ENCODE data around the gene SLC16A1. TPM values are rescaled to one million over a fixed set of nuclear protein-coding genes. Genes with fewer than 3 reads are reported as not detected.
"Not testable (repeated sequence)": the region's sequence is repeated elsewhere in the genome, so short reads cannot be mapped to it uniquely, and the experiment has no call there.

The SLC16A1 gene
- polyA plus RNA-seq, 1 experiment, result 78.7 TPM

DNA sequence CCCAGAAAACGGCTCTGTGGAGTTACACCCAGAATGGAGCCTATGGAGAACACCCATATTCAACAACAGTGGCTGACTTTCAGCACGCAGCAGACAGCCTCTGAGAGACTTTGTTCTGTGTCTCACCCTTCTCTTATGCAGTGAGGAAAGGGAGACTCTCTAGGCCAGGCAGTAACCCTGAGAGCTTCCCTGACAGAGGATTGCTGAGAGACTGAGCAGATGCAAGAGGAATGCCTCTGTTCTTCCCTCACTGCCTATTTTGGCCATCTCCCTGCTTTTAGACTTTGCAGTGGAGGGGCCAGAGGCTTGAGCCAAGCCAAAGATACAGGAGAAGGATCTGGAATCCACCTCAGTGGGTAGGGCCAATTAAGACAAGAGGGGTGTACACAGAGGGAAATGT is 41.8 kb upstream of the SLC16A1 start:
- no peak for DNase-seq (ENCODE audit: low read depth, low spot score)
- H3K4me3 ChIP-seq (ENCODE audit: low read depth, low read length), result no peak overlapping the region
- ChIA-PET POLR2A (interaction anchor here (1.3 kb wide), 1 partner anchor 42 kb away, joined by 6 read pairs; the partner anchor contains the start of gene SLC16A1), CTCF (interaction anchor here (0.5 to 1.2 kb wide), 4 partner anchors 44 to 282 kb away, joined by 3 to 7 read pairs (median 4); a partner anchor contains a TSS)
- H3K27ac ChIP-seq (ENCODE audit: low read depth, low read length), result no peak overlapping the region
- H3K27me3 ChIP-seq (ENCODE audit: control insufficient read depth, insufficient read depth, low read length), result no peaks in the 10 kb centered on the region
- H3K9me3 ChIP-seq (ENCODE audit: control insufficient read depth, insufficient read depth, low read length), result no peaks in the 10 kb centered on the region
- TF ChIP-seq, protein P1, sequence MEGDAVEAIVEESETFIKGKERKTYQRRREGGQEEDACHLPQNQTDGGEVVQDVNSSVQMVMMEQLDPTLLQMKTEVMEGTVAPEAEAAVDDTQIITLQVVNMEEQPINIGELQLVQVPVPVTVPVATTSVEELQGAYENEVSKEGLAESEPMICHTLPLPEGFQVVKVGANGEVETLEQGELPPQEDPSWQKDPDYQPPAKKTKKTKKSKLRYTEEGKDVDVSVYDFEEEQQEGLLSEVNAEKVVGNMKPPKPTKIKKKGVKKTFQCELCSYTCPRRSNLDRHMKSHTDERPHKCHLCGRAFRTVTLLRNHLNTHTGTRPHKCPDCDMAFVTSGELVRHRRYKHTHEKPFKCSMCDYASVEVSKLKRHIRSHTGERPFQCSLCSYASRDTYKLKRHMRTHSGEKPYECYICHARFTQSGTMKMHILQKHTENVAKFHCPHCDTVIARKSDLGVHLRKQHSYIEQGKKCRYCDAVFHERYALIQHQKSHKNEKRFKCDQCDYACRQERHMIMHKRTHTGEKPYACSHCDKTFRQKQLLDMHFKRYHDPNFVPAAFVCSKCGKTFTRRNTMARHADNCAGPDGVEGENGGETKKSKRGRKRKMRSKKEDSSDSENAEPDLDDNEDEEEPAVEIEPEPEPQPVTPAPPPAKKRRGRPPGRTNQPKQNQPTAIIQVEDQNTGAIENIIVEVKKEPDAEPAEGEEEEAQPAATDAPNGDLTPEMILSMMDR (IDR thresholded peaks at IDR 0.05; ENCODE audit: low read depth, low read length), result no peak

DNA sequence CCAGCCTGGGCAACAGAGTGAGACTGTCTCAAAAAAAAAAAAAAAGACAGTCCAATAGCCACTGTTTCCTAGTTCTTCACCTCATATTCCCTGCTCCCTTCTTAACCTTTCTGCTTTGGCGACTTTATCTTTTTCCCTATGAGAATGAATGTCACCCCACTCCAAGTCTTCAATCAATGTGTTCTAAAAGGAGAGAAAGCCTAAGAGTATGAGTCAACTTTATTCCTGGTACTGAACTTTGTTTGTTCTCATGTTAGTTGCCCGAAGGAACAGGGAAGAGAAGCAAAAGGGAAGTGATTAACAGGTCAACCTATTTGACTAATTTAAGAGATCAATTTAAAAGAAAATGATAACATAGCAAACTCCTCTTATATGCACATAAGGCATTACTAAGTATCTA is 39.9 kb upstream of the SLC16A1 start:
- no peak overlapping the region for H3K4me3 ChIP-seq (ENCODE audit: low read depth, low read length)
- H3K27me3 ChIP-seq (ENCODE audit: control insufficient read depth, insufficient read depth, low read length), result no peaks in the 10 kb centered on the region
- TF ChIP-seq, protein P1 (IDR thresholded peaks at IDR 0.05; ENCODE audit: low read depth, low read length), result no peak
- H3K9me3 ChIP-seq (ENCODE audit: control insufficient read depth, insufficient read depth, low read length), result no peaks in the 10 kb centered on the region
- ChIA-PET CTCF (no interaction called here), POLR2A (no interaction called here)
- H3K27ac ChIP-seq (ENCODE audit: low read depth, low read length), result no peak overlapping the region
- DNase-seq (ENCODE audit: low read depth, low spot score), result no peak

DNA sequence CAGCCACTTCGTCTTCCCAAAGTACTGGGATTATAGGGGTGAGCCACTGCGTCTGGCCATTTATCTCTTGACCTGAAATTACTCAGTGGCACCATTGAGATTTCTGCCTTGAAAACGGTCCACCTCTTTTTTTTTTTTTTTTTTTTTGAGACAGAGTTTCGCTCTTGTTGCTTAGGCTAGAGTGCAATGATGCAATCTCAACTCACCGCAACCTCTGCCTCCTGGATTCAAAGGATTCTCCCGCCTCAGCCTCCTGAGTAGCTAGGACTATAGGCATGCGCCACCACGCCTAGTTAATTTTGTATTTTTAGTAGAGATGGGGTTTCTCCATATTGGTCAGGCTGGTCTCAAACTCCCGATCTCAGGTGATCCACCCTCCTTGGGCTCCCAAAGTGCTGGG is 39.0 kb upstream of the SLC16A1 start:
- CTCF ChIA-PET; H3K9me3 ChIP-seq (ENCODE audit: control insufficient read depth, insufficient read depth, low read length); DNase-seq (ENCODE audit: low read depth, low spot score); H3K27me3 ChIP-seq (ENCODE audit: control insufficient read depth, insufficient read depth, low read length); H3K4me3 ChIP-seq (ENCODE audit: low read depth, low read length); H3K27ac ChIP-seq (ENCODE audit: low read depth, low read length): not testable (repeated sequence)
- POLR2A ChIA-PET, result interaction anchor here (1.1 kb wide), 1 partner anchor 26 kb away, joined by 3 read pairs; no protein-coding TSS in a partner anchor

DNA sequence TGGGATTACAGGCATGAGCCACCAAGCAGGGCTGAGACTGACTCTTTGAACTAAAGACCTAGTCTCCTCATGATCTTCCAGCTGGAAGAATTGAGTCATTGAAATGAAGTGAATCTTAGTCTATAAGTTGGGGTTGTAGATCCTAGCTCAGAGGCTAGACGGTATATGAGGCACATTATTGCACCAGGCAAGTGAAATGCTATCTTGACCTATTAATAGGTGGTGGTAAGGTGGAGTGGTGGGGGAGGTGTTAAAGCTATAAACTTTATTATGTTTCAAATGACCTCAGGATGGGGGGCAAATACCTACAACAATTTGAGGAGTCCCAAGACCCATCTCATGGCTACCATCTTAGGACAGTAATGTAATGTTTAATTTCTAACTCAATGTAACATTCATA is 36.8 kb upstream of the SLC16A1 start:
- Histone ChIP-seq H3K27ac (ENCODE audit: low read depth, low read length) (no peak overlapping the region), H3K4me3 (ENCODE audit: low read depth, low read length) (no peak overlapping the region), H3K9me3 (ENCODE audit: control insufficient read depth, insufficient read depth, low read length) (no peaks in the 10 kb centered on the region), H3K27me3 (ENCODE audit: control insufficient read depth, insufficient read depth, low read length) (no peaks in the 10 kb centered on the region)
- ChIA-PET CTCF (interaction anchor here (0.6 kb wide), 1 partner anchor 274 kb away, joined by 3 read pairs; a partner anchor contains a TSS), POLR2A (no interaction called here)
- TF ChIP-seq, protein P1 (IDR thresholded peaks at IDR 0.05; ENCODE audit: low read depth, low read length), result no peak
- no peak for DNase-seq (ENCODE audit: low read depth, low spot score)

DNA sequence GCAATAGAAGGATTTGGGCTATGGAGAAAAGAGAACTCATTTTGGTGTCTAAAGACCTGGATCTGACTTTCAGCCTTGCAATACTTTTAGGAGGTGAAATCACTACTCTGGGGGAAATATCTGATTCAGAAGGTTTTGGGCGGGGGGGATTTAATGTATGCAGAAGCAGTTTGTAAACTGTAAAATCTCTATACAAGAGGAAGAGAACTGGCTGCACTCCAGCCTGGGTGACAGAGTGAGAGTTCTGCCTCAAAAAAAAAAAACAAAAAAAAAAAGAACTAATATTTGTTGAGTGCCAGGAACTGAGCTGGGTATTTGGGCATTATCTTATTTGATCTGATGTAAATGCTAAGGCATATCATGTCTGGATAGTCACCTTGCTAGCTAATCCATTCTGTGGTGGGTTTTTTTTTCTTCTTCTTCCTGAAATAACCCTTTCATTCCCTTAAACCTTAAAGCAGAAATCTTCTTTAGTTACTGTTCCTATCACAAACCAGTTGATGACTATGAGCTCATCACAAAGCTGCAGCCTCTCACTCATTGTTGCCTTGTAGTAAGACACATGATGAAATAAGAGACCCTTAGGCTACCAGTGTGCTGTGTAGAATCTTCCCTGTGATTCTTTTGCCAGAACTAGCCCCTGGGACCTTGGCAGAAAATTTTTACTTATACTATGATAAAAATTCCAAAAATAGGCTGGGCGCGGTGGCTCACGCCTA is 35.6 kb upstream of the SLC16A1 start:
- TF ChIP-seq, protein P1 (IDR thresholded peaks at IDR 0.05; ENCODE audit: low read depth, low read length), result no peak
- CTCF ChIA-PET, result interaction anchor here (0.6 to 0.8 kb wide), 3 partner anchors 39 to 148 kb away, joined by 3 read pairs; no protein-coding TSS in a partner anchor
- no peaks in the 10 kb centered on the region for H3K27me3 ChIP-seq (ENCODE audit: control insufficient read depth, insufficient read depth, low read length)
- H3K9me3 ChIP-seq (ENCODE audit: control insufficient read depth, insufficient read depth, low read length), result no peaks in the 10 kb centered on the region
- H3K27ac ChIP-seq (ENCODE audit: low read depth, low read length), result no peak overlapping the region
- DNase-seq (ENCODE audit: low read depth, low spot score), result no peak
- POLR2A ChIA-PET, result interaction anchor here (1.1 kb wide), 1 partner anchor 36 kb away, joined by 4 read pairs; the partner anchor contains the start of gene SLC16A1
- H3K4me3 ChIP-seq (ENCODE audit: low read depth, low read length), result no peak overlapping the region

Measured in AG04450 (cell line).